GM12878 (cell line): Measurements from ENCODE around the gene SLC6A11. TPM values are rescaled to one million over a fixed set of nuclear protein-coding genes. Genes with fewer than 3 reads are reported as not detected.

Experiments used
- ATAC-seq: fragments of 200-7000 bp; cut with Tn5 transposase; 3 replicates; pipeline ENCODE4 v1.9.1; 2020; ENCODE audit warnings: mild to moderate bottlenecking, moderate library complexity
- BruUV-seq: library from RNA; stranded (reverse); fragments of 400-500 nt; replicated peaks from 2 replicates; lab custom pipeline; 2021; lab: Mats Ljungman, UMichigan
- CTCF ChIA-PET: fragments of 300-600 bp; sonication (Branson Sonifier 250); formaldehyde crosslinking; extraction: SDS; loops from one replicate; lab custom pipeline; 2021; ENCODE audit warnings: inconsistent platforms; lab: Yijun Ruan, JAX
- POLR2A ChIA-PET: fragments of 350-600 bp; formaldehyde crosslinking; extraction: SDS; loops from one replicate; lab custom pipeline; 2021; ENCODE audit warnings: inconsistent platforms; lab: Charles Lee
- RAD21 ChIA-PET: fragments of 300-600 bp; sonication (Branson Sonifier 250); formaldehyde crosslinking; loops from one replicate; lab custom pipeline; 2023; ENCODE audit warnings: antibody characterized with exemption; ENCODE audit not compliant: unreplicated experiment; lab: Charles Lee
- SMC1A ChIA-PET: fragments of 300-600 bp; sonication (Branson Sonifier 250); formaldehyde crosslinking; loops from one replicate; lab custom pipeline; 2023; ENCODE audit not compliant: unreplicated experiment, uncharacterized antibody; lab: Charles Lee
- DNase-seq: peaks from one replicate; pipeline ENCODE4 v3.0.0-alpha.2; 2011; ENCODE audit warnings: low read depth, low spot score
- FAIRE-seq: peaks from 3 replicates; lab custom pipeline; 2011; peaks lifted over from hg19 to GRCh38; lab: Jason Lieb, UNC
- H2AFZ ChIP-seq: 2 replicates; pipeline ENCODE4 v1.6.0; 2011; ENCODE audit warnings: low read depth, low read length, control low read depth; ENCODE audit not compliant: control insufficient read depth
- H3K27ac ChIP-seq: 2 replicates; pipeline ENCODE4 v1.5.1; 2011; ENCODE audit warnings: control low read depth; ENCODE audit not compliant: control insufficient read depth, insufficient read depth
- H3K27me3 ChIP-seq, 2 experiments: replicated peaks in 1 of 2; 2 replicates each; pipeline versions ENCODE4 v1.6.0 to v1.6.1; 2011; ENCODE audit warnings: low read length in 1 of 2; ENCODE audit not compliant: control insufficient read depth in 2 of 2, insufficient read depth in 2 of 2
- H3K36me3 ChIP-seq, 2 experiments: 2 replicates each; pipeline ENCODE4 v1.5.1; 2011; ENCODE audit warnings: low read length in 1 of 2; ENCODE audit not compliant: control insufficient read depth in 2 of 2, insufficient read depth in 2 of 2
- H3K4me1 ChIP-seq: 2 replicates; pipeline ENCODE4 v1.6.1; 2011; ENCODE audit warnings: mild to moderate bottlenecking, low read length, moderate library complexity, mixed read lengths; ENCODE audit not compliant: control insufficient read depth, insufficient read depth
- H3K4me2 ChIP-seq: 2 replicates; pipeline ENCODE4 v1.6.0; 2011; ENCODE audit warnings: control low read depth; ENCODE audit not compliant: control insufficient read depth, insufficient read depth
- H3K4me3 ChIP-seq: fragments of 200-600 bp; sonication (generic); 2 replicates; pipeline ENCODE4 v1.5.1; 2016
- H3K79me2 ChIP-seq: 2 replicates; pipeline ENCODE4 v1.6.0; 2011; ENCODE audit warnings: low read length; ENCODE audit not compliant: control insufficient read depth, insufficient read depth
- H3K9ac ChIP-seq: 2 replicates; pipeline ENCODE4 v1.8.0; 2011; ENCODE audit warnings: low read length, control low read depth, mixed read lengths; ENCODE audit not compliant: control insufficient read depth, insufficient read depth
- H3K9me3 ChIP-seq: replicated peaks from 3 replicates; pipeline ENCODE4 v1.5.1; 2011; ENCODE audit warnings: mild to moderate bottlenecking, low read length; ENCODE audit not compliant: control insufficient read depth, insufficient read depth
- H4K20me1 ChIP-seq: 2 replicates; pipeline ENCODE4 v1.6.0; 2011; ENCODE audit not compliant: control insufficient read depth, insufficient read depth
- RB1 ChIP-seq: fragments of 450-650 bp; formaldehyde crosslinking; IDR thresholded peaks from 2 replicates; pipeline ENCODE4 v1.6.1; 2017; ENCODE audit warnings: mild to moderate bottlenecking, borderline replicate concordance
- REST ChIP-seq: IDR thresholded peaks from 2 replicates; pipeline ENCODE4 v1.6.1; 2012; ENCODE audit warnings: mild to moderate bottlenecking, low read depth, low read length
- TBL1XR1 ChIP-seq: IDR thresholded peaks from 2 replicates; pipeline ENCODE4 v1.6.1; 2012; ENCODE audit warnings: low read depth, low read length, improper control_type of control experiment
- YBX1 ChIP-seq: fragments of 450-650 bp; IDR thresholded peaks from 2 replicates; pipeline ENCODE4 v1.6.1; 2016; ENCODE audit warnings: antibody characterized with exemption
- ZZZ3 ChIP-seq: IDR thresholded peaks from 2 replicates; pipeline ENCODE4 v1.6.1; 2011; ENCODE audit warnings: low read depth; ENCODE audit not compliant: control insufficient read depth, insufficient read length
- WGBS: methylation state at CpG from one replicate; pipeline ENCODE4 v1.1.6; 2016; ENCODE audit warnings: low lambda C conversion rate; ENCODE audit not compliant: insufficient replicate concordance, insufficient coverage; ENCODE audit errors: missing lambda C conversion rate; 5-methylcytosine and 5-hydroxymethylcytosine counted together
- in situ Hi-C: fragments of 300-500 bp; cut with MboI; formaldehyde crosslinking; loops from 9 replicates; pipeline ENCODE4 v1.14.3; 2018; ENCODE audit warnings: mixed read lengths
- intact Hi-C: fragments of 100-400 bp; cut with micrococcal nuclease; formaldehyde crosslinking; loops from one replicate; pipeline ENCODE4 v1.14.2; 2022; ENCODE audit not compliant: unreplicated experiment
- polyA plus RNA-seq, 11 experiments: library from polyadenylated mRNA; depleted of rRNA in 4 of 11; unstranded in 6 of 11; stranded (reverse) in 5 of 11; fragments of >200 nt; fragmentation: Nextera tagmentation in 4 of 11; fragmentation: Illumina TruSeq in 1 of 11; extraction: Ambion mirVana in 4 of 11; extraction: Trizol in 1 of 11; gene quantifications; 1 replicate in 1 of 11; 2 replicates in 10 of 11; pipeline versions ENCODE4 v1.2.1 to v1.2.3, GENCODE V29; 2011 to 2016; ENCODE audit warnings: inconsistent platforms in 2 of 11, missing spikeins in 2 of 11, low read depth in 1 of 11
- total RNA-seq, 4 experiments: library from RNA; depleted of rRNA in 3 of 4; stranded (reverse); fragments of >200 nt in 3 of 4; fragmentation: Illumina TruSeq in 1 of 4; extraction: Trizol in 1 of 4; gene quantifications; 2 replicates each; pipeline versions ENCODE4 v1.2.1 to v1.2.3, GENCODE V29; 2013 to 2021

SLC6A11 gene
- total and polyA plus RNA-seq, 10 of the 15 experiments (the other 5 are each of a cell fraction or from before 2014, with no cell fraction given) = not detected

GRCh38 chr3:10917176-10917575 lies 101.1 kb downstream of the SLC6A11 start:
- Histone ChIP-seq H3K36me3 (no peaks in the 10 kb centered on the region), H2AFZ (no peak overlapping the region), H3K27me3 (peaks cover 0 to 4% of the 10 kb centered on the region in 2 experiments; a peak in 1 of 4 replicates), H3K4me2 (no peak overlapping the region), H3K4me1 (no peaks in the 10 kb centered on the region), H3K27ac (no peak overlapping the region), H3K9ac (no peak overlapping the region), H4K20me1 (no peaks in the 10 kb centered on the region), H3K79me2 (no peaks in the 10 kb centered on the region), H3K4me3 (no peak overlapping the region), H3K9me3 (no peaks in the 10 kb centered on the region)
- DNase-seq = no peak
- 65% methylated on average over 3 of the region's 3 CpGs for WGBS
- RAD21 ChIA-PET = no interaction called here
- POLR2A ChIA-PET = no interaction called here
- BruUV-seq = no TSS peak
- SMC1A ChIA-PET = no interaction called here
- FAIRE-seq = no peak
- in situ Hi-C loops (no loop called here), intact Hi-C loops (no loop called here)
- ATAC-seq = no peak
- CTCF ChIA-PET = no interaction called here
- TF ChIP-seq REST (no peak), YBX1 (no peak), TBL1XR1 (no peak), RB1 (no peak), ZZZ3 (no peak)
